Heart left ventricle (tissue), 13 donors: ENCODE measurements around the gene SEMA6D.

ENCODE experiments used
- CTCF ChIP-seq, 12 donors: fragments of 200-600 bp; sonication (generic) in 4 of 12; IDR thresholded peaks; one replicate each; pipeline versions ENCODE4 v1.5.0 to v1.8.0; 2018 to 2022; ENCODE audit warnings: antibody characterized with exemption in 12 of 12, mild to moderate bottlenecking in 5 of 12
- POLR2A ChIP-seq, 2 donors: fragments of 450-650 bp; IDR thresholded peaks; one replicate each; pipeline ENCODE4 v1.6.1; 2017; ENCODE audit warnings: antibody characterized with exemption in 2 of 2, mild to moderate bottlenecking in 2 of 2, moderate library complexity in 2 of 2
- donor health status: ischemic (EF 13 %, LVEDD 7.1; RV severe dilation, severe dysfunction).
- donor health status: DM: no; HTN: yes; CAD: no.
- donor health status: DM: no; HTN: no; CAD: no.
- donor health status: ischemic (EF 25% LVEDD 6.9; RV normal size, moderate dysfunction).
- donor health status: ischemic (EF 25% LVEDD 5.7; RV mildly dilated, moderate dysfunction).
- donor health status: ischemic (EF 35%, LVEDD 5.7; RV mildly dilated, moderate dysfunction).
- donor health status: nonischemic (EF 11% LVEDD 7.7; RV severe dilation, severe dysfunction).
- donor health status: DM: yes; HTN: yes; CAD: no.
- donor health status: PGD.
- donor health status: ischemic (EF 29% LVEDD 5.4; RV normal size, mild dysfunction).
- donor health status: nonischemic (EF 23%, LVEDD 6.1; RV moderate dilation, normal function).

DNA sequence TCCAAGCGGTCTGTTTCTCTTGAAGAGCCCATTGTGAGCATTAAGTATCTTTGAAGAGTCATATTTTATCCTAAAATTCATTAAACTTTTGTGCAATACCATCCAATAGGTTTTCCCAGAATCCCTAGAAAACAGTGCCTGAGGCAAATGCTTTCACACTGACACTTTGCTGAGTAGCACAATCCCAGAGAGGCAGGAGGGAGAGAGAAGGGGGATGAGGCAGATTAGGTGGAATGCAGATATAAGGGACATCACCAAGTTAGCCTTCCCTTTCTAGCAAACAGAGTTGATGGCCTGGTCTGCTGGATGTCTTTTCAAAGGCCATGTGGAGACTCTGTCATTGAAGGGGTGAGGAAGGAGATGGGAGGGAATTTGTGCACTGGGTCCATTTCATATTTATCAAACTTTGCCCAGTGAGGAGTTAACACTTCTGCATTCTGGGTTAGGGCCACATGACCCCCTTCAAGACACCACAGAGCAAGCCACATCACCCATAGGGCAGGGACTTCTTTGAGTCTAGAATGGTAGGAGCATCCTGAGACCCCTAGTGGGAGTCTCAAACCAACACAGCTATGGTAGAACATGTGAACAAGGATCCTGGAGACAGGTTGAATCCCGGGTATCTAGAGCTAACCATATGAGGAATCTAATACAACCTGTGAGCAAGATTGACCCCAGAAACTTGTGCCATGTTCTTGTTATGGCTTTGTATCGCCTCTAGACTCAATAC, 32.0 kb upstream of the SEMA6D start:
- TF ChIP-seq CTCF (IDR thresholded peaks at IDR 0.05) (no peak), POLR2A (IDR thresholded peaks at IDR 0.05) (no peak)
